ENCODE results near the gene NRF1.

The NRF1 gene

GRCh38 chr7:129698516-129699418 is 87.2 kb downstream of the NRF1 start:
- H3K4me3 ChIP-seq: no peak overlapping the region
- peaks cover 38% of the 10 kb centered on the region for H3K36me3 ChIP-seq
- no peaks in the 10 kb centered on the region for H3K9me3 ChIP-seq
- no peak overlapping the region for H3K9ac ChIP-seq
- no peaks in the 10 kb centered on the region for H3K4me1 ChIP-seq
- no peak for TF ChIP-seq Cebpa-rat (IDR thresholded peaks at IDR 0.05)
- H3K4me2 ChIP-seq: no peak overlapping the region
- H4K20me1 ChIP-seq: peaks cover 7% of the 10 kb centered on the region; the same call in 1 of the 2 replicates
- H3K27me3 ChIP-seq: no peaks in the 10 kb centered on the region
- H3K27ac ChIP-seq: no peak overlapping the region

GRCh38 chr7:129702316-129702715 is 90.8 kb downstream of the NRF1 start:
- Histone ChIP-seq H3K27ac (no peak overlapping the region), H3K9me3 (no peaks in the 10 kb centered on the region)
- TF ChIP-seq Cebpa-rat (IDR thresholded peaks at IDR 0.05): no peak

GRCh38 chr7:129702761-129703338 is 91.3 kb downstream of the NRF1 start:
- TF ChIP-seq Cebpa-rat (IDR thresholded peaks at IDR 0.05): no peak
- H3K27ac ChIP-seq: no peak overlapping the region
- no peaks in the 10 kb centered on the region for H3K9me3 ChIP-seq
- peaks cover 47% of the 10 kb centered on the region for H3K36me3 ChIP-seq
- no peak overlapping the region for H3K9ac ChIP-seq
- H3K4me3 ChIP-seq: no peak overlapping the region
- H3K4me2 ChIP-seq: no peak overlapping the region
- no peaks in the 10 kb centered on the region for H4K20me1 ChIP-seq
- no peaks in the 10 kb centered on the region for H3K27me3 ChIP-seq
- H3K4me1 ChIP-seq: peaks cover 10% of the 10 kb centered on the region

More at GRCh38 chr7:129702316-129702715, 90.8 kb downstream of the NRF1 start:
- H3K4me2 ChIP-seq: no peak overlapping the region
- H4K20me1 ChIP-seq: no peaks in the 10 kb centered on the region
- no peak overlapping the region for H3K9ac ChIP-seq
- no peak overlapping the region for H3K4me3 ChIP-seq
- no peaks in the 10 kb centered on the region for H3K27me3 ChIP-seq
- H3K36me3 ChIP-seq: peaks cover 47% of the 10 kb centered on the region
- H3K4me1 ChIP-seq: peaks cover 4% of the 10 kb centered on the region

- Histone ChIP-seq H3K27ac (no peak overlapping the region), H3K9ac (no peak overlapping the region), H3K27me3 (no peaks in the 10 kb centered on the region), H4K20me1 (no peaks in the 10 kb centered on the region), H3K4me2 (no peak overlapping the region), H3K9me3 (no peaks in the 10 kb centered on the region), H3K36me3 (peaks cover 45% of the 10 kb centered on the region), H3K4me1 (peaks cover 18% of the 10 kb centered on the region), H3K4me3 (no peak overlapping the region)
- no peak for TF ChIP-seq Cebpa-rat (IDR thresholded peaks at IDR 0.05)
Observed at GRCh38 chr7:129703751-129704150, 92.2 kb downstream of the NRF1 start.

GRCh38 chr7:129707910-129708499 is 96.5 kb downstream of the NRF1 start:
- H3K4me3 ChIP-seq: no peak overlapping the region
- H3K27ac ChIP-seq: no peak overlapping the region
- peaks cover 67% of the 10 kb centered on the region for H3K36me3 ChIP-seq

GRCh38 chr7:129713544-129713943 is 102.0 kb downstream of the NRF1 start:
- TF ChIP-seq Cebpa-rat (IDR thresholded peaks at IDR 0.05): no peak
- H3K36me3 ChIP-seq: peaks cover 95% of the 10 kb centered on the region
- H3K4me1 ChIP-seq: peaks cover 1% of the 10 kb centered on the region; the same call in 1 of the 2 replicates
- no peak overlapping the region for H3K4me3 ChIP-seq
- H3K27me3 ChIP-seq: no peaks in the 10 kb centered on the region
- H3K27ac ChIP-seq: no peak overlapping the region
- no peaks in the 10 kb centered on the region for H3K9me3 ChIP-seq
- H3K9ac ChIP-seq: no peak overlapping the region
- no peaks in the 10 kb centered on the region for H4K20me1 ChIP-seq
- no peak overlapping the region for H3K4me2 ChIP-seq

More at GRCh38 chr7:129707910-129708499, 96.5 kb downstream of the NRF1 start:
- H4K20me1 ChIP-seq: no peaks in the 10 kb centered on the region
- TF ChIP-seq Cebpa-rat (IDR thresholded peaks at IDR 0.05): no peak
- no peaks in the 10 kb centered on the region for H3K27me3 ChIP-seq
- H3K9ac ChIP-seq: no peak overlapping the region
- H3K9me3 ChIP-seq: no peaks in the 10 kb centered on the region
- peaks cover 18% of the 10 kb centered on the region for H3K4me1 ChIP-seq
- H3K4me2 ChIP-seq: peak overlapping the region; percentile 34

- no peak for TF ChIP-seq Cebpa-rat (IDR thresholded peaks at IDR 0.05)
- no peak overlapping the region for H3K4me3 ChIP-seq
- H4K20me1 ChIP-seq: no peaks in the 10 kb centered on the region
- H3K4me2 ChIP-seq: no peak overlapping the region
- H3K4me1 ChIP-seq: no peaks in the 10 kb centered on the region
- H3K27me3 ChIP-seq: no peaks in the 10 kb centered on the region
- H3K36me3 ChIP-seq: peaks cover 96% of the 10 kb centered on the region
- no peaks in the 10 kb centered on the region for H3K9me3 ChIP-seq
- H3K9ac ChIP-seq: no peak overlapping the region
- no peak overlapping the region for H3K27ac ChIP-seq
Observed at GRCh38 chr7:129714514-129715063, 103.1 kb downstream of the NRF1 start.

GRCh38 chr7:129719980-129720732 is 108.6 kb downstream of the NRF1 start:
- Histone ChIP-seq H3K4me2 (no peak overlapping the region), H3K4me3 (no peak overlapping the region), H4K20me1 (no peaks in the 10 kb centered on the region), H3K36me3 (peaks cover 84% of the 10 kb centered on the region), H3K27me3 (no peaks in the 10 kb centered on the region), H3K27ac (no peak overlapping the region), H3K9me3 (no peaks in the 10 kb centered on the region), H3K9ac (no peak overlapping the region), H3K4me1 (no peaks in the 10 kb centered on the region)
- 0 out of 2 replicates have a peak, but pooled peaks have one; percentile 5 for TF ChIP-seq Cebpa-rat (IDR thresholded peaks at IDR 0.05)

- no peak overlapping the region for H3K27ac ChIP-seq
- peaks cover 84% of the 10 kb centered on the region for H3K36me3 ChIP-seq
- H3K4me3 ChIP-seq: no peak overlapping the region
- no peaks in the 10 kb centered on the region for H3K27me3 ChIP-seq
- H3K4me2 ChIP-seq: no peak overlapping the region
- H3K9me3 ChIP-seq: no peaks in the 10 kb centered on the region
- H3K4me1 ChIP-seq: no peaks in the 10 kb centered on the region
- no peak overlapping the region for H3K9ac ChIP-seq
- H4K20me1 ChIP-seq: no peaks in the 10 kb centered on the region
- no peak for TF ChIP-seq Cebpa-rat (IDR thresholded peaks at IDR 0.05)
Observed at GRCh38 chr7:129721068-129721467, 109.5 kb downstream of the NRF1 start.

All from BLaER1 (cell line).